Stimulated activated CD8-positive, alpha-beta memory T cell treated with anti-CD3 and anti-CD28 coated beads, Interleukin-12 subunit alpha, Interleukin-12 subunit beta, amount 100 ng/mL, for 24 hours (primary cell): Measurements from ENCODE around the gene WDR3.

Experiments
- DNase-seq: peaks from one replicate; pipeline ENCODE4 v3.0.0-alpha.2; 2020; ENCODE audit errors: extremely low read depth

WDR3 gene

GRCh38 chr1:117952386-117952785, 22.8 kb downstream of the WDR3 start:
- no peak for DNase-seq

- DNase-seq: no peak
Measured at GRCh38 chr1:117959364-117959763, 29.8 kb downstream of the WDR3 start.

GRCh38 chr1:117964290-117965038, 34.9 kb downstream of the WDR3 start:
- no peak for DNase-seq

- DNase-seq: no peak
Measured at GRCh38 chr1:117967477-117967876, 37.9 kb downstream of the WDR3 start.

GRCh38 chr1:117967881-117968280, 38.3 kb downstream of the WDR3 start:
- no peak for DNase-seq

- DNase-seq: no peak
Measured at GRCh38 chr1:117970252-117970651, 40.7 kb downstream of the WDR3 start.

GRCh38 chr1:117971777-117972176, 42.2 kb downstream of the WDR3 start:
- DNase-seq: no peak

GRCh38 chr1:117976381-117976780, 46.8 kb downstream of the WDR3 start:
- DNase-seq: no peak

- DNase-seq: no peak
Measured at GRCh38 chr1:117981455-117982192, 52.1 kb downstream of the WDR3 start.

GRCh38 chr1:117985239-117985638, 55.7 kb downstream of the WDR3 start:
- no peak for DNase-seq

- no peak for DNase-seq
Measured at GRCh38 chr1:117985973-117986372, 56.4 kb downstream of the WDR3 start.

- no peak for DNase-seq
Measured at GRCh38 chr1:118004312-118004711, 74.8 kb downstream of the WDR3 start.

GRCh38 chr1:118007391-118007790, 77.9 kb downstream of the WDR3 start:
- DNase-seq: no peak

- no peak for DNase-seq
Measured at GRCh38 chr1:118008011-118008410, 78.5 kb downstream of the WDR3 start.

- DNase-seq: no peak
Measured at GRCh38 chr1:118012515-118013124, 83.1 kb downstream of the WDR3 start.

GRCh38 chr1:118013336-118013735, 83.8 kb downstream of the WDR3 start:
- DNase-seq: no peak

- DNase-seq: no peak
Measured at GRCh38 chr1:118013938-118014337, 84.4 kb downstream of the WDR3 start.
